Astrocyte (in vitro differentiated cells and primary cell): ENCODE data around the gene CDHR1. TPM values are rescaled to one million over a fixed set of nuclear protein-coding genes. Genes with fewer than 3 reads are reported as not detected.

Experiments
- DNase-seq: peaks from one replicate; pipeline ENCODE4 v3.0.0-alpha.2; 2010; ENCODE audit warnings: low read depth
- FAIRE-seq: peaks from 2 replicates; lab custom pipeline; 2011; peaks lifted over from hg19 to GRCh38; lab: Jason Lieb, UNC
- H2AFZ ChIP-seq: 2 replicates; pipeline ENCODE4 v1.6.0; 2012; ENCODE audit warnings: low read depth, low read length, inconsistent platforms
- H3K27ac ChIP-seq: 2 replicates; pipeline ENCODE4 v1.5.1; 2011; ENCODE audit warnings: low read depth, low read length, inconsistent platforms
- H3K27me3 ChIP-seq: 2 replicates; pipeline ENCODE4 v1.6.0; 2011; ENCODE audit warnings: low read length, inconsistent platforms; ENCODE audit not compliant: insufficient read depth
- H3K36me3 ChIP-seq: 2 replicates; pipeline ENCODE4 v1.5.1; 2011; ENCODE audit warnings: low read length, inconsistent platforms; ENCODE audit not compliant: insufficient read depth
- H3K4me1 ChIP-seq: 2 replicates; pipeline ENCODE4 v1.5.1; 2011; ENCODE audit warnings: low read length, inconsistent platforms; ENCODE audit not compliant: insufficient read depth
- H3K4me2 ChIP-seq: 2 replicates; pipeline ENCODE4 v1.6.0; 2012; ENCODE audit warnings: low read length, inconsistent platforms
- H3K4me3 ChIP-seq: 2 replicates; pipeline ENCODE4 v1.5.1; 2011; ENCODE audit warnings: low read depth, mild to moderate bottlenecking, low read length, inconsistent platforms; ENCODE audit not compliant: insufficient read depth
- H3K79me2 ChIP-seq: 2 replicates; pipeline ENCODE4 v1.6.0; 2012; ENCODE audit warnings: mild to moderate bottlenecking, low read length, inconsistent platforms; ENCODE audit not compliant: insufficient read depth
- H3K9ac ChIP-seq: 2 replicates; pipeline ENCODE4 v1.6.0; 2012; ENCODE audit warnings: mild to moderate bottlenecking, low read length, inconsistent platforms
- H3K9me3 ChIP-seq: 2 replicates; pipeline ENCODE4 v1.5.1; 2012; ENCODE audit warnings: low read depth, mild to moderate bottlenecking, low read length, inconsistent platforms; ENCODE audit not compliant: insufficient read depth
- H4K20me1 ChIP-seq: 2 replicates; pipeline ENCODE4 v1.6.0; 2012; ENCODE audit warnings: low read length, inconsistent platforms; ENCODE audit not compliant: insufficient read depth
- H3K27ac Mint-ChIP-seq: one replicate; pipeline ENCODE4 v1.8.0; 2021; ENCODE audit warnings: mild to moderate bottlenecking, mixed read lengths; ENCODE audit not compliant: unreplicated experiment
- H3K27me3 Mint-ChIP-seq: one replicate; pipeline ENCODE4 v1.8.0; 2021; ENCODE audit warnings: low read depth, mixed read lengths; ENCODE audit not compliant: unreplicated experiment
- H3K36me3 Mint-ChIP-seq: one replicate; pipeline ENCODE4 v1.8.0; 2021; ENCODE audit warnings: low read depth, mixed read lengths; ENCODE audit not compliant: unreplicated experiment
- H3K4me1 Mint-ChIP-seq: one replicate; pipeline ENCODE4 v1.8.0; 2021; ENCODE audit warnings: low read depth, mixed read lengths; ENCODE audit not compliant: unreplicated experiment
- H3K4me3 Mint-ChIP-seq: one replicate; pipeline ENCODE4 v1.8.0; 2021; ENCODE audit warnings: mild to moderate bottlenecking, moderate library complexity, mixed read lengths; ENCODE audit not compliant: unreplicated experiment
- H3K9me3 Mint-ChIP-seq: one replicate; pipeline ENCODE4 v1.8.0; 2021; ENCODE audit warnings: mild to moderate bottlenecking, mixed read lengths; ENCODE audit not compliant: unreplicated experiment
- EZH2 ChIP-seq: IDR thresholded peaks from 2 replicates; pipeline ENCODE4 v1.6.1; 2012; ENCODE audit warnings: mild to moderate bottlenecking, low read length, inconsistent platforms; ENCODE audit not compliant: insufficient read depth
- total RNA-seq: library from RNA; stranded (reverse); gene quantifications from 2 replicates; pipeline ENCODE4 v1.2.1, GENCODE V29; 2021
- TF ChIP-seq, protein P1 (sequence below): IDR thresholded peaks from 2 replicates; pipeline ENCODE4 v1.5.1; 2011; ENCODE audit warnings: low read depth, mild to moderate bottlenecking, inconsistent platforms, low read length, moderate library complexity; ENCODE audit not compliant: insufficient read depth

CDHR1 gene
- total RNA-seq, 1 donor from 2014 or later = 0.75 TPM

DNA sequence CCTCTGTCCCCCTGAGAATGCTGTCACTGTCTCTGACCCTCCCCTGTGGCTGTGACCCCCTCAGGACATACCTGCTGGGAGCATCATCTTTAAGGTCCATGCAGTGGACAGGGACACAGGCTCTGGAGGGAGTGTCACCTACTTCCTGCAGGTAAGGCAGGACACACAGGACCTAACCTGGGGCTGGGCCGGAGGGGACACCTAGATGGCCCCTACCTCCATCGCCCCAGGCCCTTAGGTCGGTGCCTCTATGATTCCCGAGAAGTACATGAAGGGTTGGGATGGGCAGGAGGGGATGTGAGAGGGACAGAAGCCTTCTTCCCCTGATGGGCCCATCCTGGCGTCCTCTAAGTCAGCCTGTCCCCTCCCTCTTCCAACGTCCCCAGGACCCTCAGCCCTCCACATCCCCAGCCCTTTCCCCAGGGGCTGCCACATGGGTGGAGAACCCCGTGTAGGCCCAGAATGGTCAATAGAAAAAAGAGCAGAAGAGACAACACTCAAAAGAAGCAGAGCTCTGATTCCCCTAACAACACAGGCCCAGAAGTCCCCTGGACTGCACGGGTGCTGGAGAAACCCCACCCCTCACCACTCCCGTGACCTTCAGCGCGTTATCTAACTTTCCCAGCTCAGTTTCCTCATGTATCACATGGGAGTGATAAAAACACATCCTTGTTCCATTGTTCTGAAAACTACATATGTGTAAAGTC is 6.4 kb downstream of the CDHR1 start:
- no peaks in the 10 kb centered on the region for H3K36me3 ChIP-seq
- H3K4me3 Mint-ChIP-seq = no peak overlapping the region
- TF ChIP-seq, protein P1, sequence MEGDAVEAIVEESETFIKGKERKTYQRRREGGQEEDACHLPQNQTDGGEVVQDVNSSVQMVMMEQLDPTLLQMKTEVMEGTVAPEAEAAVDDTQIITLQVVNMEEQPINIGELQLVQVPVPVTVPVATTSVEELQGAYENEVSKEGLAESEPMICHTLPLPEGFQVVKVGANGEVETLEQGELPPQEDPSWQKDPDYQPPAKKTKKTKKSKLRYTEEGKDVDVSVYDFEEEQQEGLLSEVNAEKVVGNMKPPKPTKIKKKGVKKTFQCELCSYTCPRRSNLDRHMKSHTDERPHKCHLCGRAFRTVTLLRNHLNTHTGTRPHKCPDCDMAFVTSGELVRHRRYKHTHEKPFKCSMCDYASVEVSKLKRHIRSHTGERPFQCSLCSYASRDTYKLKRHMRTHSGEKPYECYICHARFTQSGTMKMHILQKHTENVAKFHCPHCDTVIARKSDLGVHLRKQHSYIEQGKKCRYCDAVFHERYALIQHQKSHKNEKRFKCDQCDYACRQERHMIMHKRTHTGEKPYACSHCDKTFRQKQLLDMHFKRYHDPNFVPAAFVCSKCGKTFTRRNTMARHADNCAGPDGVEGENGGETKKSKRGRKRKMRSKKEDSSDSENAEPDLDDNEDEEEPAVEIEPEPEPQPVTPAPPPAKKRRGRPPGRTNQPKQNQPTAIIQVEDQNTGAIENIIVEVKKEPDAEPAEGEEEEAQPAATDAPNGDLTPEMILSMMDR = no peak
- no peak for TF ChIP-seq EZH2
- DNase-seq (no peak), FAIRE-seq (no peak)
- H3K79me2 ChIP-seq = no peaks in the 10 kb centered on the region
- H3K9me3 ChIP-seq = no peaks in the 10 kb centered on the region
- no peak overlapping the region for H3K27ac ChIP-seq
- no peak overlapping the region for H3K4me2 ChIP-seq
- no peak overlapping the region for H3K27ac Mint-ChIP-seq
- H3K27me3 ChIP-seq = peaks cover 10% of the 10 kb centered on the region
- H3K4me1 Mint-ChIP-seq = no peaks in the 10 kb centered on the region
- peaks cover 53% of the 10 kb centered on the region for H3K27me3 Mint-ChIP-seq
- H3K36me3 Mint-ChIP-seq = peaks cover 3% of the 10 kb centered on the region
- H2AFZ ChIP-seq = no peak overlapping the region
- no peak overlapping the region for H3K4me3 ChIP-seq
- no peaks in the 10 kb centered on the region for H4K20me1 ChIP-seq
- no peaks in the 10 kb centered on the region for H3K4me1 ChIP-seq
- H3K9ac ChIP-seq = no peak overlapping the region
- no peaks in the 10 kb centered on the region for H3K9me3 Mint-ChIP-seq

DNA sequence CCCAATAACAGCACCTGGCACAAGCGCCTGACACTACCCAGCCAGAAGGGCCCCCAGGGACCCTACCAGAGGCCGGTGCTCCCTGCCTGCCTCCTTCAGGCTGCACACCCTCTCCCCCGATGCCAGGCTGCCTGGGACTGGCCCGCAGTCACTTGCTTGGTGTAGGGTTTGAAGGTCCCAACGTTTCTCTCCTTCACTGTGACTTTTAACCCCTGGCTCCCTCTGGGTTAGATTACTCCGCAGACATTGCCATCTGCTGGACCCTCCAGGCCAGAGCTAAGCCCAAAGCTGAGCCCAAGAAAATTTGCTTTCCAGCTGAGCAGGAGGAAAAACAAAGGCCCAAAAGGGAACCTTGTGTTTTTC is 6.9 kb downstream of the CDHR1 start:
- TF ChIP-seq, protein P1 = no peak
- no peak for TF ChIP-seq EZH2
- Mint-ChIP-seq H3K9me3 (no peaks in the 10 kb centered on the region), H3K4me1 (no peaks in the 10 kb centered on the region), H3K4me3 (no peak overlapping the region), H3K27me3 (peaks cover 49% of the 10 kb centered on the region), H3K27ac (no peak overlapping the region), H3K36me3 (peaks cover 3% of the 10 kb centered on the region)
- no peaks in the 10 kb centered on the region for H3K4me1 ChIP-seq
- H3K36me3 ChIP-seq = no peaks in the 10 kb centered on the region
- peaks cover 4% of the 10 kb centered on the region for H3K27me3 ChIP-seq
- H3K4me2 ChIP-seq = no peak overlapping the region
- no peaks in the 10 kb centered on the region for H4K20me1 ChIP-seq
- no peak overlapping the region for H3K9ac ChIP-seq
- no peak for DNase-seq
- no peak for FAIRE-seq
- no peak overlapping the region for H2AFZ ChIP-seq
- H3K79me2 ChIP-seq = no peaks in the 10 kb centered on the region
- H3K4me3 ChIP-seq = no peak overlapping the region
- no peaks in the 10 kb centered on the region for H3K9me3 ChIP-seq
- H3K27ac ChIP-seq = no peak overlapping the region

DNA sequence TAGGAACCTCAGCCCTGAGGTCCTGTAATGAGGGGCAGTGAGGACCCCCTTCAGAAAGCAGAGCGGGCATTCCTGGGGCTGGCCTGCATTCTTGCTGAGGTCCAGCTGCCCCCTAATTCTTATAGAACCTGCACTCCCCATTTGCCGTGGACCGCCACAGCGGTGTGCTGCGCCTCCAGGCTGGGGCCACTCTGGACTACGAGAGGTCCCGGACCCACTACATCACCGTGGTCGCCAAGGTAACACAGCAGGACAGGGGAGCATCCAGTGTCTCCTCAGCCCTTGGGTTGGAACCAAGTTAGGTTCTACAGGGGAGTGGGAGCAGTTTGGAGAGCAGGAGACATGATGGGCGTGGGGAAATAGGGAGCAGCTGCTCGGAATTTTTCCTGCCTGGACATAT is 7.3 kb downstream of the CDHR1 start:
- Histone ChIP-seq H3K4me1 (no peaks in the 10 kb centered on the region), H3K27me3 (peaks cover 3% of the 10 kb centered on the region)

More for the DNA sequence above, 7.3 kb downstream of the CDHR1 start:
- Histone ChIP-seq H3K9me3 (no peaks in the 10 kb centered on the region), H3K36me3 (no peaks in the 10 kb centered on the region), H3K79me2 (no peaks in the 10 kb centered on the region), H3K4me3 (no peak overlapping the region), H3K27ac (no peak overlapping the region), H3K9ac (no peak overlapping the region), H3K4me2 (no peak overlapping the region), H4K20me1 (no peaks in the 10 kb centered on the region), H2AFZ (no peak overlapping the region)
- H3K9me3 Mint-ChIP-seq = no peaks in the 10 kb centered on the region
- no peak overlapping the region for H3K27ac Mint-ChIP-seq
- DNase-seq (no peak), FAIRE-seq (no peak)
- no peak overlapping the region for H3K4me3 Mint-ChIP-seq
- H3K4me1 Mint-ChIP-seq = no peaks in the 10 kb centered on the region
- H3K27me3 Mint-ChIP-seq = peaks cover 47% of the 10 kb centered on the region
- TF ChIP-seq EZH2 = no peak
- TF ChIP-seq, protein P1 = no peak
- no peaks in the 10 kb centered on the region for H3K36me3 Mint-ChIP-seq
